ENCODE data around the gene CEP55.
"Not testable (repeated sequence)": the region's sequence is repeated elsewhere in the genome, so short reads cannot be mapped to it uniquely, and the experiment has no call there.

The CEP55 gene

GRCh38 chr10:93515071-93516005 is 18.9 kb downstream of the CEP55 start:
- peak; percentile 82 for DNase-seq

GRCh38 chr10:93516006-93516380 is 19.6 kb downstream of the CEP55 start:
- peak; percentile 65 for DNase-seq

- DNase-seq, result no peak
Measured at GRCh38 chr10:93518531-93518930, 22.1 kb downstream of the CEP55 start.

GRCh38 chr10:93535293-93535692 is 38.9 kb downstream of the CEP55 start:
- DNase-seq, result no peak

- not testable (repeated sequence) for DNase-seq
Measured at GRCh38 chr10:93540871-93541270, 44.5 kb downstream of the CEP55 start.

- peak; percentile 2 for DNase-seq
Measured at GRCh38 chr10:93541402-93542357, 45.3 kb downstream of the CEP55 start.

GRCh38 chr10:93542358-93542791 is 46.0 kb downstream of the CEP55 start:
- no peak for DNase-seq

- not testable (repeated sequence) for DNase-seq
Measured at GRCh38 chr10:93546995-93547394, 50.6 kb downstream of the CEP55 start.

GRCh38 chr10:93547522-93547921 is 51.1 kb downstream of the CEP55 start:
- DNase-seq, result no peak

- DNase-seq, result no peak
Measured at GRCh38 chr10:93548376-93549071, 52.1 kb downstream of the CEP55 start.

GRCh38 chr10:93550606-93551005 is 54.2 kb downstream of the CEP55 start:
- no peak for DNase-seq

- DNase-seq, result no peak
Measured at GRCh38 chr10:93552780-93553179, 56.4 kb downstream of the CEP55 start.

- DNase-seq, result no peak
Measured at GRCh38 chr10:93553482-93554315, 57.3 kb downstream of the CEP55 start.

GRCh38 chr10:93554316-93554663 is 57.9 kb downstream of the CEP55 start:
- no peak for DNase-seq

GRCh38 chr10:93554760-93555432 is 58.5 kb downstream of the CEP55 start:
- DNase-seq, result peak; percentile 72

- no peak for DNase-seq
Measured at GRCh38 chr10:93559490-93559889, 63.1 kb downstream of the CEP55 start.

GRCh38 chr10:93560541-93560940 is 64.1 kb downstream of the CEP55 start:
- DNase-seq, result no peak

- DNase-seq, result peak; percentile 74
Measured at GRCh38 chr10:93565446-93565845, 69.0 kb downstream of the CEP55 start.

- DNase-seq, result peak; percentile 67
Measured at GRCh38 chr10:93566435-93567276, 70.2 kb downstream of the CEP55 start, which contains the start of gene FFAR4. FFAR4 (plus strand) TSS chr10:93566665; CDS start chr10:93566721, 56 bp downstream.
